ENCODE measurements around the gene SPTBN5. TPM values are rescaled to one million over a fixed set of nuclear protein-coding genes. Genes with fewer than 3 reads are reported as not detected.

The SPTBN5 gene
- total RNA-seq, 1 experiment from 2014 or later, result 1.2 TPM

- ATAC-seq (no peak), DNase-seq (ENCODE audit: low spot score) (no peak)
- Mint-ChIP-seq H3K4me1 (peaks cover 4% of the 10 kb centered on the region), H3K9me3 (no peaks in the 10 kb centered on the region), H3K4me3 (no peak overlapping the region), H3K27me3 (ENCODE audit: low read depth) (peaks cover 16% of the 10 kb centered on the region), H3K36me3 (no peaks in the 10 kb centered on the region), H3K27ac (no peak overlapping the region)
- CTCF ChIA-PET, result no interaction called here
- no peak for TF ChIP-seq FOXP1 (CRISPR knock-in tag; IDR thresholded peaks at IDR 0.05; ENCODE audit: borderline replicate concordance)
- TF ChIP-seq E2F1 (CRISPR knock-in tag; IDR thresholded peaks at IDR 0.05), result no peak
- no peak for TF ChIP-seq ZNF532 (CRISPR knock-in tag; IDR thresholded peaks at IDR 0.05; ENCODE audit: borderline replicate concordance)
- TF ChIP-seq MXD4 (CRISPR knock-in tag; IDR thresholded peaks at IDR 0.05; ENCODE audit: borderline replicate concordance), result no peak
- no peak for TF ChIP-seq SP1 (CRISPR knock-in tag; conservative IDR thresholded peaks at IDR 0.05)
- no peak for TF ChIP-seq ZNF671 (CRISPR knock-in tag; IDR thresholded peaks at IDR 0.05)
- TF ChIP-seq RORB (CRISPR knock-in tag; IDR thresholded peaks at IDR 0.05), result no peak
- TF ChIP-seq, protein P1, sequence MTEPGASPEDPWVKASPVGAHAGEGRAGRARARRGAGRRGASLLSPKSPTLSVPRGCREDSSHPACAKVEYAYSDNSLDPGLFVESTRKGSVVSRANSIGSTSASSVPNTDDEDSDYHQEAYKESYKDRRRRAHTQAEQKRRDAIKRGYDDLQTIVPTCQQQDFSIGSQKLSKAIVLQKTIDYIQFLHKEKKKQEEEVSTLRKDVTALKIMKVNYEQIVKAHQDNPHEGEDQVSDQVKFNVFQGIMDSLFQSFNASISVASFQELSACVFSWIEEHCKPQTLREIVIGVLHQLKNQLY (CRISPR knock-in tag; IDR thresholded peaks at IDR 0.05), result no peak
- TF ChIP-seq E2F4 (CRISPR knock-in tag; IDR thresholded peaks at IDR 0.05; ENCODE audit: borderline replicate concordance, low read depth), result no peak
- TF ChIP-seq ZNF416 (CRISPR knock-in tag; IDR thresholded peaks at IDR 0.05), result no peak
- TF ChIP-seq, protein P2, sequence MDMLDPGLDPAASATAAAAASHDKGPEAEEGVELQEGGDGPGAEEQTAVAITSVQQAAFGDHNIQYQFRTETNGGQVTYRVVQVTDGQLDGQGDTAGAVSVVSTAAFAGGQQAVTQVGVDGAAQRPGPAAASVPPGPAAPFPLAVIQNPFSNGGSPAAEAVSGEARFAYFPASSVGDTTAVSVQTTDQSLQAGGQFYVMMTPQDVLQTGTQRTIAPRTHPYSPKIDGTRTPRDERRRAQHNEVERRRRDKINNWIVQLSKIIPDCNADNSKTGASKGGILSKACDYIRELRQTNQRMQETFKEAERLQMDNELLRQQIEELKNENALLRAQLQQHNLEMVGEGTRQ (CRISPR knock-in tag; IDR thresholded peaks at IDR 0.05), result no peak
- POLR2A ChIA-PET, result no interaction called here
Measured at GRCh38 chr15:41887161-41887560, 6.7 kb downstream of the SPTBN5 start.

GRCh38 chr15:41886741-41887140 lies 7.1 kb downstream of the SPTBN5 start:
- Mint-ChIP-seq H3K27me3 (ENCODE audit: low read depth) (peaks cover 16% of the 10 kb centered on the region), H3K4me1 (peaks cover 4% of the 10 kb centered on the region)
- POLR2A ChIA-PET, result no interaction called here
- no peak for TF ChIP-seq JUN (CRISPR knock-in tag; IDR thresholded peaks at IDR 0.05)
- TF ChIP-seq SMAD3 (CRISPR knock-in tag; IDR thresholded peaks at IDR 0.05; ENCODE audit: borderline replicate concordance), result no peak
- no peak for TF ChIP-seq MAX (CRISPR knock-in tag; IDR thresholded peaks at IDR 0.05)
- TF ChIP-seq NR3C1 (CRISPR knock-in tag; conservative IDR thresholded peaks at IDR 0.05; ENCODE audit: low read depth), result no peak
- TF ChIP-seq TP53 (CRISPR knock-in tag; IDR thresholded peaks at IDR 0.05), result no peak
- no peak for TF ChIP-seq ETV6 (CRISPR knock-in tag; IDR thresholded peaks at IDR 0.05)
- TF ChIP-seq CBFB (CRISPR knock-in tag; IDR thresholded peaks at IDR 0.05; ENCODE audit: low read depth), result no peak
- TF ChIP-seq ZNF232 (CRISPR knock-in tag; IDR thresholded peaks at IDR 0.05), result no peak
- TF ChIP-seq RELA (CRISPR knock-in tag; IDR thresholded peaks at IDR 0.05; ENCODE audit: borderline replicate concordance), result no peak
- no peak for TF ChIP-seq ZBTB21 (CRISPR knock-in tag; IDR thresholded peaks at IDR 0.05; ENCODE audit: borderline replicate concordance)
- TF ChIP-seq, protein P3, sequence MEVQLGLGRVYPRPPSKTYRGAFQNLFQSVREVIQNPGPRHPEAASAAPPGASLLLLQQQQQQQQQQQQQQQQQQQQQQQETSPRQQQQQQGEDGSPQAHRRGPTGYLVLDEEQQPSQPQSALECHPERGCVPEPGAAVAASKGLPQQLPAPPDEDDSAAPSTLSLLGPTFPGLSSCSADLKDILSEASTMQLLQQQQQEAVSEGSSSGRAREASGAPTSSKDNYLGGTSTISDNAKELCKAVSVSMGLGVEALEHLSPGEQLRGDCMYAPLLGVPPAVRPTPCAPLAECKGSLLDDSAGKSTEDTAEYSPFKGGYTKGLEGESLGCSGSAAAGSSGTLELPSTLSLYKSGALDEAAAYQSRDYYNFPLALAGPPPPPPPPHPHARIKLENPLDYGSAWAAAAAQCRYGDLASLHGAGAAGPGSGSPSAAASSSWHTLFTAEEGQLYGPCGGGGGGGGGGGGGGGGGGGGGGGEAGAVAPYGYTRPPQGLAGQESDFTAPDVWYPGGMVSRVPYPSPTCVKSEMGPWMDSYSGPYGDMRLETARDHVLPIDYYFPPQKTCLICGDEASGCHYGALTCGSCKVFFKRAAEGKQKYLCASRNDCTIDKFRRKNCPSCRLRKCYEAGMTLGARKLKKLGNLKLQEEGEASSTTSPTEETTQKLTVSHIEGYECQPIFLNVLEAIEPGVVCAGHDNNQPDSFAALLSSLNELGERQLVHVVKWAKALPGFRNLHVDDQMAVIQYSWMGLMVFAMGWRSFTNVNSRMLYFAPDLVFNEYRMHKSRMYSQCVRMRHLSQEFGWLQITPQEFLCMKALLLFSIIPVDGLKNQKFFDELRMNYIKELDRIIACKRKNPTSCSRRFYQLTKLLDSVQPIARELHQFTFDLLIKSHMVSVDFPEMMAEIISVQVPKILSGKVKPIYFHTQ (CRISPR knock-in tag; IDR thresholded peaks at IDR 0.05), result no peak
- no peak for TF ChIP-seq FOXP1 (CRISPR knock-in tag; IDR thresholded peaks at IDR 0.05; ENCODE audit: borderline replicate concordance)
- no peak for TF ChIP-seq CDX4 (CRISPR knock-in tag; IDR thresholded peaks at IDR 0.05; ENCODE audit: borderline replicate concordance)

More at GRCh38 chr15:41886741-41887140, 7.1 kb downstream of the SPTBN5 start:
- ATAC-seq (no peak), DNase-seq (ENCODE audit: low spot score) (no peak)
- no peak overlapping the region for H3K4me3 Mint-ChIP-seq
- no peaks in the 10 kb centered on the region for H3K9me3 Mint-ChIP-seq
- H3K27ac Mint-ChIP-seq, result no peak overlapping the region
- no peaks in the 10 kb centered on the region for H3K36me3 Mint-ChIP-seq
- CTCF ChIA-PET, result interaction anchor here (2.3 kb wide), 1 partner anchor 18 kb away, joined by 5 read pairs; no protein-coding TSS in a partner anchor
